KMS-11 (cell line): ENCODE results near the gene NSD2.
A peak's percentile ranks its signal among the peaks of the same experiment; 100 is the strongest.

ENCODE experiments used
- H2AFZ ChIP-seq: fragments of 200-600 bp; sonication (generic); 2 replicates; pipeline ENCODE4 v1.6.1; 2016; ENCODE audit warnings: antibody characterized with exemption, mixed run types, low read depth
- H3K27ac ChIP-seq: fragments of 200-600 bp; sonication (generic); 2 replicates; pipeline ENCODE4 v1.6.1; 2016; ENCODE audit warnings: mild to moderate bottlenecking, mixed run types
- H3K27me3 ChIP-seq: fragments of 200-600 bp; sonication (generic); 2 replicates; pipeline ENCODE4 v1.6.1; 2017; ENCODE audit warnings: mild to moderate bottlenecking, low read depth, mixed run types, moderate library complexity; ENCODE audit not compliant: insufficient read depth
- H3K36me3 ChIP-seq: fragments of 200-600 bp; sonication (generic); 2 replicates; pipeline ENCODE4 v1.6.1; 2017; ENCODE audit warnings: mild to moderate bottlenecking, mixed run types; ENCODE audit not compliant: insufficient read depth
- H3K4me1 ChIP-seq: fragments of 200-600 bp; sonication (generic); 2 replicates; pipeline ENCODE4 v1.6.1; 2016; ENCODE audit warnings: mild to moderate bottlenecking, low read depth, mixed run types; ENCODE audit not compliant: poor library complexity, severe bottlenecking
- H3K4me2 ChIP-seq: fragments of 200-600 bp; sonication (generic); 2 replicates; pipeline ENCODE4 v1.7.0; 2016; ENCODE audit warnings: mild to moderate bottlenecking, mixed run types
- H3K4me3 ChIP-seq: fragments of 200-600 bp; sonication (generic); IDR thresholded peaks from 2 replicates; pipeline ENCODE4 v1.6.1; 2017; ENCODE audit warnings: low read depth, low read length, mixed read lengths; ENCODE audit not compliant: insufficient read depth
- H3K79me2 ChIP-seq: fragments of 200-600 bp; sonication (generic); 2 replicates; pipeline ENCODE4 v1.6.1; 2016; ENCODE audit warnings: low read depth, mixed run types; ENCODE audit not compliant: insufficient read depth
- H3K9ac ChIP-seq: fragments of 200-600 bp; sonication (generic); 2 replicates; pipeline ENCODE4 v1.6.1; 2016; ENCODE audit warnings: mild to moderate bottlenecking, mixed run types
- H4K20me1 ChIP-seq: fragments of 200-600 bp; sonication (generic); 2 replicates; pipeline ENCODE4 v1.6.1; 2016; ENCODE audit warnings: mild to moderate bottlenecking, mixed run types; ENCODE audit not compliant: insufficient read depth
- CTCF ChIP-seq: fragments of 200-600 bp; sonication (generic); conservative IDR thresholded peaks from 2 replicates; pipeline ENCODE4 v1.6.1; 2017; ENCODE audit warnings: low read depth, mild to moderate bottlenecking, antibody characterized with exemption, low read length, moderate library complexity, mixed read lengths

The NSD2 gene

GRCh38 chr4:1933700-1934099 is 62.5 kb downstream of the NSD2 start:
- Histone ChIP-seq H3K36me3 (no peaks in the 10 kb centered on the region; the same call in 1 of the 2 replicates), H3K27me3 (no peaks in the 10 kb centered on the region), H3K4me3 (no peak overlapping the region), H4K20me1 (no peaks in the 10 kb centered on the region), H3K9ac (no peak overlapping the region), H3K4me1 (peaks cover 5% of the 10 kb centered on the region), H3K27ac (no peak overlapping the region), H3K79me2 (peaks cover 21% of the 10 kb centered on the region; the same call in 1 of the 2 replicates), H3K4me2 (no peak overlapping the region), H2AFZ (no peak overlapping the region)
- TF ChIP-seq CTCF, result no peak

- peaks cover 29% of the 10 kb centered on the region; the same call in 1 of the 2 replicates for H3K79me2 ChIP-seq
- H2AFZ ChIP-seq, result no peak overlapping the region
- H3K27me3 ChIP-seq, result no peaks in the 10 kb centered on the region
- peaks cover 5% of the 10 kb centered on the region for H3K4me1 ChIP-seq
- no peak for TF ChIP-seq CTCF
- H3K27ac ChIP-seq, result no peak overlapping the region; the same call in 1 of the 2 replicates
- H3K36me3 ChIP-seq, result peaks cover 11% of the 10 kb centered on the region; the same call in 1 of the 2 replicates
- no peak overlapping the region for H3K4me2 ChIP-seq
- peaks cover 4% of the 10 kb centered on the region; the same call in 1 of the 2 replicates for H4K20me1 ChIP-seq
- no peak overlapping the region for H3K9ac ChIP-seq
- no peak overlapping the region for H3K4me3 ChIP-seq
These were observed 66.4 kb downstream of the NSD2 start for GRCh38 chr4:1937550-1937949.

- H3K4me1 ChIP-seq, result peaks cover 5% of the 10 kb centered on the region
- peaks cover 24% of the 10 kb centered on the region; the same call in 1 of the 2 replicates for H3K79me2 ChIP-seq
- no peaks in the 10 kb centered on the region for H3K27me3 ChIP-seq
- H4K20me1 ChIP-seq, result peaks cover 9% of the 10 kb centered on the region; the same call in 1 of the 2 replicates
- H3K4me2 ChIP-seq, result no peak overlapping the region
- H3K9ac ChIP-seq, result no peak overlapping the region
- H2AFZ ChIP-seq, result no peak overlapping the region
- peaks cover 16% of the 10 kb centered on the region; the same call in 1 of the 2 replicates for H3K36me3 ChIP-seq
- H3K27ac ChIP-seq, result no peak overlapping the region; the same call in 1 of the 2 replicates
- H3K4me3 ChIP-seq, result no peak overlapping the region
- TF ChIP-seq CTCF, result no peak
These were observed 66.8 kb downstream of the NSD2 start for GRCh38 chr4:1938027-1938426.

GRCh38 chr4:1939664-1940509 is 68.7 kb downstream of the NSD2 start:
- no peak for TF ChIP-seq CTCF
- peaks cover 19% of the 10 kb centered on the region; the same call in 1 of the 2 replicates for H3K36me3 ChIP-seq
- H3K27me3 ChIP-seq, result no peaks in the 10 kb centered on the region
- H3K79me2 ChIP-seq, result peaks cover 30% of the 10 kb centered on the region; the same call in 1 of the 2 replicates
- no peaks in the 10 kb centered on the region for H3K4me1 ChIP-seq
- no peak overlapping the region for H3K4me3 ChIP-seq
- H3K9ac ChIP-seq, result no peak overlapping the region
- H3K4me2 ChIP-seq, result no peak overlapping the region
- peak overlapping the region; percentile 15; the same call in 1 of the 2 replicates for H3K27ac ChIP-seq
- no peak overlapping the region for H2AFZ ChIP-seq
- H4K20me1 ChIP-seq, result peaks cover 17% of the 10 kb centered on the region; the same call in 1 of the 2 replicates
